Measurements from ENCODE around the gene ACAT2.

DNA sequence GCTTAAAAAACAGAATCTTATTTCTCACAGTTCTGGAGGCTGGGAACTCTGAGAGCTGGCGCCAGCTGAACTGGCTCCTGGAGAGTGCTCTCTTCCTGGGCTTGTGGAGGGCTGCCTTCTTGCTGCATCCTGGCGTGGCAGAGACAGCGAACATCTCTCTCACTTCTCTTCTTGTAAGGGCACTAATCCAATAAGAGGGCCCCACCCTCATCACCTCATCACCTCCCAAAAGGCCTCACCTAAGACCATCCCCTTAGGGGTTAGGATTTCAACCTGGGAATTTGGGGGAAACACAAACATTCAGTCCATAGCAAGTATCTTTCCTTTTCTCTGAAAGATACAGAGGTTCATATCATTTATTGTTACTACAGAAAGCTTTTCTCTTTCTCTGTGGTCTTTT, 62.1 kb downstream of the ACAT2 start:
- TF ChIP-seq, protein P1, sequence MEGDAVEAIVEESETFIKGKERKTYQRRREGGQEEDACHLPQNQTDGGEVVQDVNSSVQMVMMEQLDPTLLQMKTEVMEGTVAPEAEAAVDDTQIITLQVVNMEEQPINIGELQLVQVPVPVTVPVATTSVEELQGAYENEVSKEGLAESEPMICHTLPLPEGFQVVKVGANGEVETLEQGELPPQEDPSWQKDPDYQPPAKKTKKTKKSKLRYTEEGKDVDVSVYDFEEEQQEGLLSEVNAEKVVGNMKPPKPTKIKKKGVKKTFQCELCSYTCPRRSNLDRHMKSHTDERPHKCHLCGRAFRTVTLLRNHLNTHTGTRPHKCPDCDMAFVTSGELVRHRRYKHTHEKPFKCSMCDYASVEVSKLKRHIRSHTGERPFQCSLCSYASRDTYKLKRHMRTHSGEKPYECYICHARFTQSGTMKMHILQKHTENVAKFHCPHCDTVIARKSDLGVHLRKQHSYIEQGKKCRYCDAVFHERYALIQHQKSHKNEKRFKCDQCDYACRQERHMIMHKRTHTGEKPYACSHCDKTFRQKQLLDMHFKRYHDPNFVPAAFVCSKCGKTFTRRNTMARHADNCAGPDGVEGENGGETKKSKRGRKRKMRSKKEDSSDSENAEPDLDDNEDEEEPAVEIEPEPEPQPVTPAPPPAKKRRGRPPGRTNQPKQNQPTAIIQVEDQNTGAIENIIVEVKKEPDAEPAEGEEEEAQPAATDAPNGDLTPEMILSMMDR (IDR thresholded peaks at IDR 0.05), result no peak
- TF ChIP-seq POLR2A (IDR thresholded peaks at IDR 0.05), result no peak

Data from heart left ventricle (tissue), 13 donors.